ENCODE measurements around the gene OCRL.

OCRL gene

DNA sequence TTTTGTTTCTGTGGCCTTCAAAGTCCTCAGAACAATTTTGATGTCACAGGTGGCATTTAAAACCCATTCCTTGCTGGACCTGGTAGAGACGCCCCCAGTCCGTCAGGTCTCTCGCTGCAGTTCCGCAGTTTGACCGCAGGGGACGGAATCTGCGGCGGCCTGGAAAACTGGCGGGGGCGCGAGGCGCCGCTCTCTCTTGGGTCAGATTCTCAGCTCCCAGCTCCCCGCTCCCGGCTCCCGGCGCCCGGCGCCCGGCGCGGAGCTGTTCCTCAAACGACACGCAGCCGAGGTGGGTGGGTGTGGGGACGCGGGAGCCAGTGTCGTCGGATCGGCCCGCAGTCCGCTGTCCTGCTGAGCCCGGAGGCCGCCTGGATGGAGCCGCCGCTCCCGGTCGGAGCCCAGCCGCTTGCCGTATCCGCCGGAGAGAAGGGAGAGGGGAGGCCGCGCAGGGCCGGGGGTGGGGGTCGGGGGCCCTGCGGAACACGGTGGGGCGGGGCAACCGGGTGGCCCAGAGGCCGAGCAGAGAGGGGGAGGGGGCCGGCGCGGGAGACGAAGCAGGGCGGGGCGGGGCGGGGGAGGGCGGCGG, at the start of gene OCRL:
TSS of gene OCRL (plus strand) at position 192 of the 586 bp plus-strand sequence. CDS start at position 373, 181 bp downstream.
- peak; percentile 22 for DNase-seq

DNA sequence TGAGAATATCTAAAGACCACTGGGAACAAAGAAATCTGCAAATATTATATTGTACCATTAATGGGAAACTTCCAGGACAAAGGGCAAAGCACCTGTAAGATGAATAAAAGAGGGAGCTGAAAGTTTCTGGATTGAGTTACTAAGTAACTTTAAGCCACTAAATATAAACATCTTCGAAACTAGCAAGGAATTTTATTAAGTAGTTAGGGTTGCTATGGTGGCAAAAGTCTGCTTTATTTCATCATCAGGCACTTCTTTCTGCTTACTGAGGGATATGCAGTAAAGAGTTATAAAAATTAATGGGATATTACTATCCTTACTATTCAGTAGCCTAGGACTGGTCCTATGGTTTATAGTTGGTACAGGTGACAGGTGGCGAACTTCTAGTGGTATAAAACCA, 49.7 kb upstream of the OCRL start:
- DNase-seq = no peak

DNA sequence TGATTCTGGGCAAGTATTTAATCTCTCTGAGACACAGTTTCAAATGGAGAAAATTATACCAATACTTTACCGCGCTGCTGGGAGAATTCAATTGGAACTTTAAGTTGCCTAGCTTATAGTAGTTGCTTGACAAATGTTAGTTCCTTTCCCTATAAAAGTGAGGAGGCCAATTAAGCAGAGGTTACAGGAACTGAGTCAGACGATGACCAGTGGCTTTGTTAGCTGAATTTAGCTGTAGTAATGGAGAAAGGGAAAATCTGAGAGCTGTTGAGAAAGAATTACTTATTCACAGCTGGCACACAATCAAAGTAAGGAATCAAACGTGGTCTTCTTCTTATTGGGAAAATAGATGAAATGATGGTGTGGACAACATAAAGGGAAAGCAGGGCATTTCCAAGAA, 46.4 kb upstream of the OCRL start:
- no peak for DNase-seq

DNA sequence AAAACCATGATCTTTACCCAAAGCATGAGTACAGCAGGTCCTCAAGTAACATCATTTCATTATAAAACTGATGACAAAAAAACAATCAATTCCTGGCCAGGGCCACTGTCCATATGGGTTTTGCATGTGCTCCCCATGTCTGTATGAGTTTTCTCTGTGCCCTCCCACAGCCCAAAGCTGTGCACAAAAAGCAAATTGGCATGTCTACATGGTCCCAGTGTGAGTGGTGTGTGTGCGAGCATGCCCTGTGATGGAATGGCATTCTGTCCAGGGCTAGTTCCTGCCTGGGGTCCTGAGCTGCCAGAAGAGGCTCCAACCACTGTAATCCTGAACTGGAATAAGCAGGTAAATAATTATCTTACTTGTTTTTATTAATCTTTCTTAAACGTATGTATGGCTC, 45.2 kb upstream of the OCRL start:
- DNase-seq = no peak

DNA sequence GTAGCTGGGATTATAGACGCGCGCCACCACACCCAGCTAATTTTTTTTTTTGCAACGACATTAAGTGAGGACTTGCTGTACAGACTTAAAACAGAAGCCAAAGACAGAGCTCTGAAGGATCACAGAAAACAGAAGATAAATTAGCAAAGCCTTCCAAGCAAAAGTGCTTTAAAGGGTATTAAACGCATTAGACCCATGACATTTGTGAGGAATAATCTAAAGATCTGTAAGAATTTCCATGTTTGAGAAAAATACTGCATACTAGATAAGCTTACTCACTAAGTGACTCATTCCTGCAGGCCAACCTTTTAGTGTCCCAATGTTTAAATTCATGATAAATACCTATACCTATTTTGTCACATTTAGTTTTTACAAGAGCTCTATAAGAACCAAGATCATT, 44.2 kb upstream of the OCRL start:
- DNase-seq = no peak

DNA sequence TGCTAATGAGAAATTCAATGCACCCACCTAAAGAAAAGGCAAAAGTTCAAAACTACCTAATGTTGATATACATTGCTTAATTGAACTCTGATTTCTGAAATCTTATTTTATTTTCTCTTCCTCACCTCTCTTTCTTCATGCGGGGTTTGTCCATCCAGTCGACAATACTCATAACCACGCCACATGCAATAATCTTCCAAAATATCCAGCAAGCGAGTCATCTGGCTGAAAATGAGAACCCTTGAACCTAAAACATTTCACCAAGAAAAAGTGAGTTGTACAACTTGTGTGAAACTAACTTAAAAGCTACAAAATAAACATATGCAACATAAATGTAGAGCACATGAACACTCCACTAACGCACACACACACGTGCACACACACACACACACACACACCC, 43.4 kb upstream of the OCRL start:
- DNase-seq = no peak

DNA sequence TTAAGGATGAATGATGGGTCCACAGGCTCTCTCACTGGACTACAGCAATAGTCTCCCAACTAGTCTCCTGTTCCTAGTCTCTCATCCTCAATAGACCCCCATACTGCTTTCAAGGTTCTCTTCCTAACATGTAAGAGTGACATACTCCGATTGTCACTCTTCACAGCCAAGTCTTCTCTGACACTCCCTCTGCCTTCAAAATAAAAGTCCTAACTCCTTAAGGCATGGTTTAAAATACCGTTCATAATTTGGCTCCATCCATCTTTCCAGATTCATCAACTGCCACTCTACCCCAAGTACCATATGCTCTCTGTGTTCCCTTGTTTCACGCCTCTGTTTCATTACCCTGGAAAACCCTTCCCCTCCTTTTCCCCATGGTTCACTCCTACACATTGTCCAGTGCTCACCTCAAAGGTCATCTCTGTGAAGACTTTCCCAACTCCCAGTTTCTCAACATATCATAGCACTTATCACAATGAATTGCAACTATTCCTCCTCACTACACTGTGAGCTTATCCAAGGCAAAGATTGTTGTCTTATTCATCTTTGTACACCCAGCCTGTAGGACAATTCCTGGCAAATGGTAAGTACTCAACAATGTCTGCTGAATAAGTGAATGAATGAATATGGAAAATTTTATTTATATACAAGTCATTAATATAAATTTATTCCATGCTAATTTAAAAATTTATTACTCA, 42.8 kb upstream of the OCRL start:
- no peak for DNase-seq

DNA sequence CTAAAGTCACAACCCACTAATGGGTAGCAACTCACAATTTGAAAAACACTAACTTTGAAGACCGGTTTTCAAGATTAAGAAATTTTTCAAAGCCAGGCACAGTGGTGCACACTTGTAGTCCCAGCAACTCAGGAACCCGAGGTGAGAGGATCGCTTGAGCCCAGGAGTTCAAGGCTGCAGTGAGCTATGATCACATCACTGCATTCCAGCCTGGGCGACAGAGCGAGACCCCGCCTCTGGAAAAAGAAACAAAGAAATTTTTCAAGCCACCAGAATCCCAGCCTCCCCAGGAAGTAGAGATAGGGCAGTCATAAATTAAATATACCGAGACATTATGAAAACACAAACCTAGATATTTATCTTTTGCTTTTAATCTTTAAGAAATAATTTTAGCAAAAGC, 29.7 kb upstream of the OCRL start:
- DNase-seq = no peak

DNA sequence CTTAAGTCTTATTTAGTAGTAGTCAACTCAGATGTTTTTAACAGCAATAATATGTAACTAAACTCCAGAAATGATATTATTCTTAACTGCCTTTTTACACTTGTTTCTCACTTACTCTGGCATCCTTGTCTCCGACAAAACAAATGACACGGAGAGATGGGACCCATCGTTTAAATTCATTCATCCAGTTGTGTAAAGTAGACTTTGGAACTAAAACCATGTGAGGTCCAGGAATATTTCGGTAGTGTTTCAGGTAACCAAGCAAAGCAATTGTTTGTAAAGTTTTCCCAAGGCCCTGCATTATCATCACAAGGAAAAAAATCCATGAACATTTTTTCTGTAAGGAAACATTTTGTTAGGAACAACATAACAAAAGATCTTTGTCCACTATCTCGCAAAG, 28.4 kb upstream of the OCRL start:
- DNase-seq = no peak

DNA sequence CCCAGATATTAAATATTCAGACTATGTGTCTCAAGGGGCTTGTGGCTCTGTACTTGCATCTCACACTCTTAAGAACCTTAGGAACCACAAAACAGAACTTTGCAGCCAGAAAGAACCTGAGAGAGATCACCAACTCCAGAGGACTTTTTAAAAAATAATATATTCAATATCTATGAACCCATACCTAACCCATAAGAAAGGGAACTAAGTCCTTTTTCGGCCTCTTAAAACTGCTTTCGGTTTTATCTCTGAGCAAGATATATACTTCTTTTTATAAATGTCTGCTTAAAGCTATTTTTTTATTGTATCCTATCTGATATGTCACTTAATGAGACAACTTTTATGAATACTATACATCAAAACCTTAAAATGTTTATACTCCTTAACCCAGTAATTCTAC, 27.6 kb upstream of the OCRL start:
- no peak for DNase-seq

DNA sequence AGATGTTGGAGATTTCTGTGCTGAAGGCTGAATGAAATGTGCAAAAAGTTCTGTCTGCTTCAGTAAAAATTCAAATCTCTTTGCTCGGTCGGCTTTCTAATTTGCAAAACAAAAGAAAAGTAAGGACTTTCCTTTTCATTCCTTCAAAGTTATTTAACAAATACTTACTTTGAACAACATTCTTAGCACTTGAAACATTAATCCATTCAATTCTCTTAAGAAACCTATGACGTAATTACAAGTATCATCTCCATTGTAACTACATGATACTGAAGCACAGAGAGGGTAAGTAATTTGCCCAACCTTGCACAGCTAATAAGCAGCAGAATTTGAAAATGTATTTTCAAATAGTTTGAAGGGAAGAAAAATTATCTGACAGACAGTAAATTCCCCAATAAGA, 23.7 kb upstream of the OCRL start:
- DNase-seq = no peak

DNA sequence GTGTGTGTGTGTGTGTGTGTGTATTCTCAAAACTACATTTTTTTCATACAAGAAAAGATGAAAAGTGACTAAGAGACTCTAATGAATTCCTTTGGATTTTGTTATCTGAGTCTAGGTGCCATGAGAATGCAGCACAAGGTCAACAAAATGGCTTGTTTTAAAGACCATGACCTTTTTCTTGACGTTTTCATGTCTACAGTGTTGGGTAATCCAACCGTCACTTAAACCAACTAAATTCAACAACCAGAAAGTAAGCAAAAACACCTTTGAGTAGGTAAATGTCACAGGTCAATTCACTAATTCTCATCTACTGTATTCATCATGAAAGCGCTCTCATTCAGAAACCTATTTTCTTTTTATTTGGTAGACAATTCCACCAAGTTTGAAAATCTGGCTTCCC, 19.9 kb upstream of the OCRL start:
- no peak for DNase-seq

DNA sequence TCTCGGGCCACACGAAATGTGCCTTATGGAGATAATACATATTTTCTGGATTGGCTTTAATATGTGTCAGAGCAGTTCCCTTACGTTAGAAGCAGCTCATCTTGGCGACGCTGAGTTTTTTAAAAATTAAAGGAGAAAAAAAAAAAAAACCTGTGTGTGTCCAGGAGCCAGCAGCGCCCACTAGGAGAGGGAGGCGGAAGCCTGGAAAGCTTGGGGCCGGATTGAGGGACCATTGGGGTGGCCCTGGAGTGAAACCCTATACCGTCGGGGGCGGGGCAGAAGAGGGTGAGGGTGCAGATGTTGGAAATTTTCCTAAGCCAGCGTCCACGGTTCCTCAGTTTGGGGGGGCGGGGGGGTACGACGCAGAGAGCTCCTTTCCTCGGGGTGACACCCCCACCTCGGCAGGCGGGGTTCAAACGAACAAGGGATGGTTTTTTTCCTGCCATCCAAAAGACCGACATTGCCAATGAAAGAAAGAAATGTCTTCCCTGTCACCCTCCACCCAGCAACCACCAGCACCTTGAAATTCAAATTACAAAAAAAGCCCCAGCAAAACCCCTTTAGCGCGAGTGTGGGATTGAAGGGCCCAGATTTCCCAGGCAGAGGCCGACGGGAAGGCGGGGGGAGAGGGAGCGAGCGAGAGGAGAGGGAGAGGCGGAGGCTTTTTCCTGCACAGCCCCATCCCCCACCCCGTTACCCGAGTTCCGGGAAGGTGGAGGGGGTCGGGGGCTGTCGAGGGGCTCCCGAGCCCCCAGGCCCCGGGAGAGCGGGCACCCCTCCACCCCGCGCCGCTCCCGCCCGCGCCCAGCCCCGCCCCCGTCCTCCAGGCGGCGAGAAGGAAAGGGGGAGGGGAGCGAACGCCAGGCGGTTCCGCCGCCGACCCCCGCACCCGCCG, 17.6 kb upstream of the OCRL start:
- DNase-seq = peak; percentile 8

DNA sequence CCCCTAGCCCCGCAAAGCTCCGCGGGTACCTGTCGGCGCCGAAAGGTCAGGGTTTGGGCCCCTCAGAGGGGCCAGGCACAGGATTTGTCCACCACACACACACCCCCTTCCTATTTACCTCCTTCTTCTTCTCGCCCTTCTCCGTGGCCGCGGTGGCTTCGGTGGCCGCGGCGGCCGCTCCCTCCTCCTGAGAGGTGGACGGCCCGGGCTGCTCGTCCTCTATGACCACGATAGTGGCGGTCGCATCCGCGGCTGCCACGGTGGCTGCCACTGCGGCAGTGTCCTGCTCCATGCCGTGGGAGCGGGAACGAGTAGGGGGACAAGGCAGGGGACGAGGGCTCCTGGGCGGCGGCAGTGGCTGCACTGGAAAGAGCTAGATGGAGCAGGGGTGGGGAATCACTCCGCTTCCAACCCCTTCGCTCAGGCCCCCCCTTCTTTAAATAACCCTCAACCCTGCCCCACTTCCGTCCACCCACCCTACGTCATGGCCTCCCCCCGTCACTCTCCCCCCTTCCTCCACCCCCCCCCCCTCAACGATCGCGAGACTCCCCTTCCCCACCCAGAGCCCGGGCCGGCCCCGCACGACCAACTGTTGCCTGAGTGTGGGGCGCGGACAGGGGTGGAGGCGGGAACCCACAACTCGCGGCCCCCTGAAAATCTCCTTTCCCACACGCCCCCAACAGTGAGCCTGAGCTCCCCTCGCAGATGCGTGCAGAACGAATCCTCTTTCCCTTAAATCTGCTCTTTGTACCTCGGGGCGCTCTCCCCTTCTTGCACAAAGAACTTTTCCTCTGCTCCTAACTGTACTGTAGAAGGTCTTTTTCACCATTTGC, 16.8 kb upstream of the OCRL start, which contains the start of gene SMARCA1:
TSS of gene SMARCA1 (minus strand) at position 412 of the 833 bp plus-strand sequence. CDS start at position 292, 120 bp downstream.
- no peak for DNase-seq

DNA sequence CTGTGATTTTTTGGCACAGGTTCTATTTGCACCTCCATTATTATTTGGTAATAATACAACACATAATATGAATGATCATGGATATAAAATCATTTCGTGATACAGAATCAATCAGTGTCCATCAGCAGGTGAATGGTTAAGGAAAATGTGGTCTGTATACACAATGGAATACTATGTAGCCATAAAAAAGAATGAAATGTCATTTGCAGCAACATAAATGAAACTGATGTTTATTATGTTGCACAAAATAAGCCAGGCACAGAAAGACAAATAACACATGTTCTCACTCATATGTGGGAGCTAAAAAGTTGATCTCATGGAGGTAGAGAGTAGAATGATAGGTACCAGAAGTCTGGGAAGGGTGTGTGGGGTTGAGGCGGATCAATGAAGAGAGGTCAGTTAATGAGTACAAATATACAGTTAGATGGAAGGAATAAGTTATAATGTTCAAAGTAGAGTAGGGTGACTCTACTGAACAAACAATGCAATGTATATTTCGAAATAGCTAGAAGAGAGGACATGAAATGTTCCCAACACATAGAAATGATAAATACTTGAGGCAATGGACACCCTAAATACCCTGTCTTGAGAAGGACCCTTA, 15.7 kb upstream of the OCRL start:
- DNase-seq = no peak

DNA sequence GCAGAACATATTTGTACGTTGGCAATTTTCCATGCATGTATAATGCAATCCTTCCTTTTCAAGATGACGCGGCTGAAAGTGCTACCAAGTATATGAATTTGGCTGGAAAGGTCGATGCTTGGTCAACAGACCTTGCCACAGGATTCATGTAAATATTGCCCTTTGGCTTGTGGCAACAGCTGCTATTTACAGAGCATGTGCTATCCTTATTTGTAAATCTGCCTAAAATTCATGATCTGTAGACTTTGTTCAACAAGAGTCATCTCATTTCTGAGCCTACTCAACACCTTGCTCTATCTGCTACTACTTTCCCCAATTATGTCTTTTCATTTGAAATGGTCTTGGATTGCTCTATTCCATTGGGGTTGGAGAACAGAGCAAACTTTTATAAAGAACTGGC, 14.9 kb upstream of the OCRL start:
- DNase-seq = no peak

DNA sequence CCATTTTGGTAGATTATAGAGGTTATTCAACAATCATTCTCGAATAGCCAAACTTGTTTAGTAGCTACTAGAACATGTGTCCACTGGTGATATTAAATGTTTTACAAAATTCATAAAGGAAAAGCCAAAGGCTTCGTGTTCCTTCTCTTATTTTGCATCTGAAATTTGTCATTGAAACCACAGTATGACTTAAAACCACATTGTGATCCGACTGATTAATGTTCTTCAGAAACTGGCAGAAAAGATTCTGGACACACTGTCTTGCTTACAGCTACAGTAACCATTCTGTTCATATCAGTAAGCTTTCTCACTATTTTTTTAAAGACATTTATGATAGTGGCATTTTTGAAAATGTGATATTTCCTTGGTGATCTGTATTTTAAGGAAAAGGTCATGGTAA, 14.2 kb upstream of the OCRL start:
- DNase-seq = no peak

DNA sequence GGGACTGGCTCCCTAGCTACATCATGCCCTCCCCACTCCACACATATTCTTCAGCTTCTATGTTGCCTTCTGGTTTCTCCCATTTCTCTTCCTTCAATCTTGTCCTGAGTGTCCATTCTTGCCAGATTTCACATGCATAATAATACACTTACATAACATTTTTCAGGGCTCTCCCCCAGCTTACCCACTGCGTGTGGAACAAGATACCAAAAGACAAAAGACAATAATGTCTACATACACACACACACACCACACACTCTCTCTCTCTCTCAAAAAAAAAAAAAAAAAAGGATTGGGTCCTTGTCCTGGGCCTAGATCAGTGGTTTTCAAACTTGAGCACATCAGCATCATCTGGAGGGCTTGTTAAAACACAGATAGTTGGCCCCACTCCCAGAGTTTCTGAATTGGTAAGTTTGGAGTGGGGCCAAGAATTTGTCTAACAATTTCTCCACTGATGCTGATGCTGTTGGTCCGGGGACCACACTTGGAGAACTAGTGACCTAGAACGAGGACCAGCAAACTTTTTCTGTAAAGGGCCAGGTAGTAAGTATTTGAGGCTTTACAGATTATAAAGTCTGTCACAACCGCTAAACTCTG, 10.3 kb upstream of the OCRL start:
- DNase-seq = peak; percentile 66

DNA sequence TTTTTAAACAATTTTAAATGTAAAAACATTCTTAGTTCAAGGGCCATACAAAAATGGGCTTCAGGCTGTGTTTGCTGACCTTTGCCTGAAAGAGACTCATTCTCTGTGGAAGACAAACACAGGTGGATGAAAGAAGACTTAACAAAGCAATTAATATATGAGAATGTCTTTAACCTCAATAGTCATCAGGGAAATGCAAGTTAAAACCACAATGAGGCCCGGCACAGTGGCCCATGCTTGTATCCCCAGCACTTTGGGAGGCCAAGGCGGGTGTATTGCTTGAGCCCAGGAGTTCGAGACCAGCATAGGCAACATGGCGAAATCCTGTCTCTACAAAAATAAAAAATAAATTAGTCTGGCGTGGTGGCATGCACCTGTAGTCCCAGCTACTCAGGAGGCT, 9.6 kb upstream of the OCRL start:
- no peak for DNase-seq

DNA sequence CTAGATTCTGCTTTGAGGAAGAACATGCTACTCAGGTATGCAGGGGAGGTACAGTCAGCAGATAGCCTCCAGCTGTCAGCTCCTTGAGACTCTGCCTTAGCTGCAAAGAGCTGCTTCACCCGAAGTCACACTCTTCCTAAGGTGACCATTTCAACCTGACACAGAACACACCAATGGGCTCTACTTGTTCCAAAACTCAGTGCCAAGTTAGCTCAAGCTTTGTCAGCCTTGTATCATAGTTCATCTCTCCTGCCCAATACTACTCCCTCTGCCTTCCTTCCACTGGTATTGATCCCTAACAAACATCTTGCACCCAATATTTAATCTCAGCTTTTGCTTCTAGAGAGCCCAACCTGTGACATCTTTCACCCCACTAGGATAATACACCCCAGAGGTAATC, 8.9 kb upstream of the OCRL start:
- DNase-seq = no peak

DNA sequence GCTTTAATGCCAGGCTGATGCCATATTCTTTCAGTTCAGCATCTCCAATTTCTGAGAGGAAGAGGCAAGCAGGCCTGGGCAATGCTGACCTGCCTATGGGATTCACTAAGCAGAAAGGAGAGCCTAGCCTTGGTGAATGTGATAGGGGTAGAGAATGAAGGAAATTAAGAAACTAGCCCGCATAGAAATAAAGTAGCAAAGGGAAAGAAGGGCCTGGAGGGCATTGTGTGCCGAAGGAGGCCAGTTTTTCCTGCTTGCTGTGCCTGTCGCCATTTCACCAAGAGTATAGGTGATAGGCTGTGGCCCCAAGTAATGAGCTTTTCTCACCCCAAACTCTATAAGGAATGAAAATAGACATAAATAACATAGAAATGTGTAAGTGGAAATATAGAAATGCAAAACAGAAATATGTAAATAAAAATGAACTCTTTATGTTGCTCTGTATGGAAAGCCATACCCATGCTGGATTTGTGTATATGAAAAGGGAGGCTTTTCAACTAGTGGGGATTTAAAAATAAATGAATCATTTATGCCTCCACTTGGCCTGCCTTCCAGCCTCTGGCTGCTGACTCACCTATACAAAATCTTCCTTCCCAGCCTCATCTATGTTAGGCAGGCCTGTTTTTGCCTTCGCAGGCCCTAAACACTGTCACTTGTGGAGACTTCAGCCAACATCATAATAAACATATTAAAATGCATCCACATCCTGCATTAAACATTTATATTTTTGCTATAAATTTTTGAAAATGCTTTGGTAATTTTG, 5.1 kb upstream of the OCRL start:
- no peak for DNase-seq
